IPS-11a (cell line): ENCODE measurements around the gene PTPRG.

ENCODE experiments used
- H3K4me3 ChIP-seq: one replicate; pipeline ENCODE4 v1.5.1; 2013; ENCODE audit warnings: low read depth, low read length, control low read depth

PTPRG gene

GRCh38 chr3:61908382-61908781 lies 347.0 kb downstream of the PTPRG start:
- H3K4me3 ChIP-seq, result no peak overlapping the region

- H3K4me3 ChIP-seq, result no peak overlapping the region
Observed at GRCh38 chr3:61910732-61911131, 349.4 kb downstream of the PTPRG start.

- no peak overlapping the region for H3K4me3 ChIP-seq
Observed at GRCh38 chr3:61912158-61912557, 350.8 kb downstream of the PTPRG start.

- no peak overlapping the region for H3K4me3 ChIP-seq
Observed at GRCh38 chr3:61913701-61914100, 352.3 kb downstream of the PTPRG start.

- H3K4me3 ChIP-seq, result no peak overlapping the region
Observed at GRCh38 chr3:61914276-61914675, 352.9 kb downstream of the PTPRG start.

- no peak overlapping the region for H3K4me3 ChIP-seq
Observed at GRCh38 chr3:61915296-61915695, 353.9 kb downstream of the PTPRG start.

GRCh38 chr3:61919371-61919770 lies 358.0 kb downstream of the PTPRG start:
- H3K4me3 ChIP-seq, result no peak overlapping the region

- H3K4me3 ChIP-seq, result no peak overlapping the region
Observed at GRCh38 chr3:61922118-61922517, 360.7 kb downstream of the PTPRG start.

- no peak overlapping the region for H3K4me3 ChIP-seq
Observed at GRCh38 chr3:61924090-61924735, 362.8 kb downstream of the PTPRG start.

- no peak overlapping the region for H3K4me3 ChIP-seq
Observed at GRCh38 chr3:61924991-61925390, 363.6 kb downstream of the PTPRG start.

- H3K4me3 ChIP-seq, result no peak overlapping the region
Observed at GRCh38 chr3:61925721-61926120, 364.4 kb downstream of the PTPRG start.

- H3K4me3 ChIP-seq, result no peak overlapping the region
Observed at GRCh38 chr3:61926923-61927322, 365.6 kb downstream of the PTPRG start.

GRCh38 chr3:61927332-61927731 lies 366.0 kb downstream of the PTPRG start:
- H3K4me3 ChIP-seq, result no peak overlapping the region

- no peak overlapping the region for H3K4me3 ChIP-seq
Observed at GRCh38 chr3:61928039-61928438, 366.7 kb downstream of the PTPRG start.

GRCh38 chr3:61928776-61929314 lies 367.5 kb downstream of the PTPRG start:
- no peak overlapping the region for H3K4me3 ChIP-seq

- no peak overlapping the region for H3K4me3 ChIP-seq
Observed at GRCh38 chr3:61929617-61930016, 368.2 kb downstream of the PTPRG start.

- H3K4me3 ChIP-seq, result no peak overlapping the region
Observed at GRCh38 chr3:61932499-61932898, 371.1 kb downstream of the PTPRG start.

GRCh38 chr3:61933798-61934504 lies 372.6 kb downstream of the PTPRG start:
- H3K4me3 ChIP-seq, result no peak overlapping the region

- no peak overlapping the region for H3K4me3 ChIP-seq
Observed at GRCh38 chr3:61934505-61934871, 373.1 kb downstream of the PTPRG start.

GRCh38 chr3:61935814-61936213 lies 374.4 kb downstream of the PTPRG start:
- H3K4me3 ChIP-seq, result no peak overlapping the region

GRCh38 chr3:61936344-61936937 lies 375.1 kb downstream of the PTPRG start:
- H3K4me3 ChIP-seq, result no peak overlapping the region

- no peak overlapping the region for H3K4me3 ChIP-seq
Observed at GRCh38 chr3:61937477-61937876, 376.1 kb downstream of the PTPRG start.
